Sciatic nerve (tissue), 2 donors: ENCODE data around the gene FOCAD. TPM values are rescaled to one million over a fixed set of nuclear protein-coding genes. Genes with fewer than 3 reads are reported as not detected.

Experiments used
- ATAC-seq: fragments of 200-7000 bp; cut with Tn5 transposase; one replicate; pipeline ENCODE4 v1.9.1; 2020; ENCODE audit warnings: mild to moderate bottlenecking, moderate library complexity
- DNase-seq: peaks from one replicate; pipeline ENCODE4 v3.0.0-alpha.2; 2020; ENCODE audit warnings: low spot score
- intact Hi-C: fragments of 100-400 bp; cut with DNase I; formaldehyde crosslinking; loops from one replicate; pipeline ENCODE4 v1.14.2; 2022
- total RNA-seq: library from RNA; stranded (reverse); fragmentation: NEBNext Ultra II Directional; extraction: Animal tissue kit (Norgen Biotek cat#: 25700); gene quantifications from one replicate; pipeline ENCODE4 v1.2.1, GENCODE V29; 2021
- donor health status: DM: no; HTN: no; CAD: no.
- donor health status: DM: no; HTN: no; CAD: no.

Gene FOCAD
- total RNA-seq, 1 donor from 2014 or later = 22.5 TPM

- DNase-seq = no peak
- intact Hi-C loops = no loop called here
Measured at GRCh38 chr9:20838218-20838617, 154.2 kb downstream of the FOCAD start.

GRCh38 chr9:20844916-20845315 lies 160.9 kb downstream of the FOCAD start:
- ATAC-seq (no peak), DNase-seq (no peak)
- intact Hi-C loops = no loop called here

More at GRCh38 chr9:20838218-20838617, 154.2 kb downstream of the FOCAD start:
- ATAC-seq = no peak

- no peak for DNase-seq
- intact Hi-C loops = no loop called here
- ATAC-seq = no peak
Measured at GRCh38 chr9:20848490-20848889, 164.4 kb downstream of the FOCAD start.

- intact Hi-C loops = no loop called here
- no peak for ATAC-seq
- no peak for DNase-seq
Measured at GRCh38 chr9:20853866-20854265, 169.8 kb downstream of the FOCAD start.

GRCh38 chr9:20854444-20854843 lies 170.4 kb downstream of the FOCAD start:
- no peak for ATAC-seq
- no peak for DNase-seq
- intact Hi-C loops = no loop called here

GRCh38 chr9:20863945-20864344 lies 179.9 kb downstream of the FOCAD start:
- intact Hi-C loops = no loop called here
- DNase-seq (no peak), ATAC-seq (no peak)

GRCh38 chr9:20865347-20865746 lies 181.3 kb downstream of the FOCAD start:
- no peak for ATAC-seq
- no peak for DNase-seq
- intact Hi-C loops = no loop called here

- intact Hi-C loops = no loop called here
- no peak for ATAC-seq
Measured at GRCh38 chr9:20870115-20870514, 186.1 kb downstream of the FOCAD start.

GRCh38 chr9:20872340-20872977 lies 188.4 kb downstream of the FOCAD start:
- ATAC-seq = no peak
- DNase-seq = no peak
- intact Hi-C loops = no loop called here

More at GRCh38 chr9:20870115-20870514, 186.1 kb downstream of the FOCAD start:
- DNase-seq = no peak

- ATAC-seq (no peak), DNase-seq (no peak)
Measured at GRCh38 chr9:20873240-20873865, 189.3 kb downstream of the FOCAD start.

GRCh38 chr9:20880271-20880670 lies 196.2 kb downstream of the FOCAD start:
- DNase-seq = no peak
- intact Hi-C loops = no loop called here

More at GRCh38 chr9:20873240-20873865, 189.3 kb downstream of the FOCAD start:
- intact Hi-C loops = no loop called here

GRCh38 chr9:20880675-20881074 lies 196.6 kb downstream of the FOCAD start:
- intact Hi-C loops = no loop called here
- ATAC-seq = no peak
- no peak for DNase-seq

More at GRCh38 chr9:20880271-20880670, 196.2 kb downstream of the FOCAD start:
- ATAC-seq = no peak

GRCh38 chr9:20884985-20885593 lies 201.0 kb downstream of the FOCAD start:
- DNase-seq (peak; percentile 80), ATAC-seq (no peak)
- intact Hi-C loops = no loop called here

- intact Hi-C loops = no loop called here
- ATAC-seq (no peak), DNase-seq (no peak)
Measured at GRCh38 chr9:20898885-20899554, 215.0 kb downstream of the FOCAD start.

- intact Hi-C loops = no loop called here
- DNase-seq (no peak), ATAC-seq (no peak)
Measured at GRCh38 chr9:20903212-20903611, 219.2 kb downstream of the FOCAD start.

- DNase-seq = no peak
- ATAC-seq = no peak
- intact Hi-C loops = no loop called here
Measured at GRCh38 chr9:20904995-20905394, 220.9 kb downstream of the FOCAD start.

- DNase-seq (no peak), ATAC-seq (no peak)
- intact Hi-C loops = no loop called here
Measured at GRCh38 chr9:20906326-20906725, 222.3 kb downstream of the FOCAD start.

GRCh38 chr9:20908461-20908860 lies 224.4 kb downstream of the FOCAD start:
- DNase-seq (no peak), ATAC-seq (no peak)
- intact Hi-C loops = no loop called here

GRCh38 chr9:20914556-20914955 lies 230.5 kb downstream of the FOCAD start:
- intact Hi-C loops = no loop called here
- DNase-seq = no peak
- ATAC-seq = no peak

GRCh38 chr9:20921362-20921761 lies 237.3 kb downstream of the FOCAD start:
- ATAC-seq = no peak
- intact Hi-C loops = no loop called here
- no peak for DNase-seq
